Measurements from ENCODE around the gene PDHX.

PDHX gene

GRCh38 chr11:34963351-34963750, 46.9 kb downstream of the PDHX start:
- TF ChIP-seq ZC3H10 (CRISPR knock-in tag; IDR thresholded peaks at IDR 0.05) = no peak
- TF ChIP-seq TSHZ2 (CRISPR knock-in tag; IDR thresholded peaks at IDR 0.05) = no peak
- TF ChIP-seq ZNF8 (CRISPR knock-in tag; IDR thresholded peaks at IDR 0.05) = no peak
- no peak for TF ChIP-seq GLIS3 (CRISPR knock-in tag; IDR thresholded peaks at IDR 0.05)
- no peak for TF ChIP-seq ZFP30 (CRISPR knock-in tag; IDR thresholded peaks at IDR 0.05)
- no peak for TF ChIP-seq SNAI2 (CRISPR knock-in tag; IDR thresholded peaks at IDR 0.05)
- TF ChIP-seq TOX (CRISPR knock-in tag; IDR thresholded peaks at IDR 0.05; ENCODE audit: borderline replicate concordance) = no peak
- TF ChIP-seq TCF4 (CRISPR knock-in tag; IDR thresholded peaks at IDR 0.05; ENCODE audit: borderline replicate concordance) = no peak
- TF ChIP-seq ZFP3 (CRISPR knock-in tag; IDR thresholded peaks at IDR 0.05) = no peak
- no peak for TF ChIP-seq ARNTL (CRISPR knock-in tag; IDR thresholded peaks at IDR 0.05; ENCODE audit: borderline replicate concordance, low read depth)
- no peak for TF ChIP-seq ISL1 (CRISPR knock-in tag; IDR thresholded peaks at IDR 0.05)
- TF ChIP-seq PPARA (CRISPR knock-in tag; IDR thresholded peaks at IDR 0.05; ENCODE audit: borderline replicate concordance) = no peak
- no peak for ATAC-seq

DNA sequence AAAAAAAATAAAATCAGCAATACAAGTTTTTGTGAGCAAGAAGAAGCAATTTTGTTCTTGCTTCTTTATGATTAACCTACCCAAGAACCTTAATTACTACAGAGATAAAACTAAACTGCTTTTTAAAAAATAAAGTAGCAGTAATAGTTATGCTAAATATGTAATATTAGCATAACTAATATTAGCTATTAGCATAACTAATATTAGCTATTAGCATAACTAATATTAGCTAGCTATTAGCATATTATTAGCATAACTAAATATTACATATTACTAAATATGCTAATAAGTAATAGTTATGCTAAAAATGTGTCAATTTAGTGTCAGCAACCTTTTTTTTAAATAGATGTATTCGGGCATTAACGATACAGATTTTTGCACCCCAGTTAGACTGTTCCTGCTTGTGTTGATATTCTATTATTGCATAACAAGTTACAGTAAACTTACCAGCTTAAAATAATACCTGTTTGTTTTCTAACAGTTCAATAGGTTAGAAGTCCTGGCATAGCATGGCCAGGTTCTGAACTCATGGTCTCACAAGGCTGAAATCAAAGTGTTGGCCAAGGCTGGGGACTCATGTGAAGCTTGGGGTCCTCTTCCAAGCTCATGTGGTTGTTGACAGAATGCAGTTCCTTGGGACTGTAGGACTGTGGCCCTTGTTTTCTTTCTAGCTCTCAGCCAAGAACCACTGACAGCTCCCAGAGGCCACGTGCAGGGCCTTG, 48.4 kb downstream of the PDHX start:
- no peak for ATAC-seq
- TF ChIP-seq, protein P1, sequence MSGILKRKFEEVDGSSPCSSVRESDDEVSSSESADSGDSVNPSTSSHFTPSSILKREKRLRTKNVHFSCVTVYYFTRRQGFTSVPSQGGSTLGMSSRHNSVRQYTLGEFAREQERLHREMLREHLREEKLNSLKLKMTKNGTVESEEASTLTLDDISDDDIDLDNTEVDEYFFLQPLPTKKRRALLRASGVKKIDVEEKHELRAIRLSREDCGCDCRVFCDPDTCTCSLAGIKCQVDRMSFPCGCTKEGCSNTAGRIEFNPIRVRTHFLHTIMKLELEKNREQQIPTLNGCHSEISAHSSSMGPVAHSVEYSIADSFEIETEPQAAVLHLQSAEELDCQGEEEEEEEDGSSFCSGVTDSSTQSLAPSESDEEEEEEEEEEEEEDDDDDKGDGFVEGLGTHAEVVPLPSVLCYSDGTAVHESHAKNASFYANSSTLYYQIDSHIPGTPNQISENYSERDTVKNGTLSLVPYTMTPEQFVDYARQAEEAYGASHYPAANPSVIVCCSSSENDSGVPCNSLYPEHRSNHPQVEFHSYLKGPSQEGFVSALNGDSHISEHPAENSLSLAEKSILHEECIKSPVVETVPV (CRISPR knock-in tag; IDR thresholded peaks at IDR 0.05) = no peak
- TF ChIP-seq BACH2 (CRISPR knock-in tag; IDR thresholded peaks at IDR 0.05; ENCODE audit: borderline replicate concordance) (no peak), CREB5 (CRISPR knock-in tag; IDR thresholded peaks at IDR 0.05; ENCODE audit: low read depth) (no peak), TCF4 (CRISPR knock-in tag; IDR thresholded peaks at IDR 0.05; ENCODE audit: borderline replicate concordance) (no peak), ESRRG (CRISPR knock-in tag; IDR thresholded peaks at IDR 0.05) (no peak), ISL1 (CRISPR knock-in tag; IDR thresholded peaks at IDR 0.05) (no peak), RARB (CRISPR knock-in tag; IDR thresholded peaks at IDR 0.05) (no peak), PPARA (CRISPR knock-in tag; IDR thresholded peaks at IDR 0.05; ENCODE audit: borderline replicate concordance) (no peak), ZNF8 (CRISPR knock-in tag; IDR thresholded peaks at IDR 0.05) (no peak)
- TF ChIP-seq, protein P2, sequence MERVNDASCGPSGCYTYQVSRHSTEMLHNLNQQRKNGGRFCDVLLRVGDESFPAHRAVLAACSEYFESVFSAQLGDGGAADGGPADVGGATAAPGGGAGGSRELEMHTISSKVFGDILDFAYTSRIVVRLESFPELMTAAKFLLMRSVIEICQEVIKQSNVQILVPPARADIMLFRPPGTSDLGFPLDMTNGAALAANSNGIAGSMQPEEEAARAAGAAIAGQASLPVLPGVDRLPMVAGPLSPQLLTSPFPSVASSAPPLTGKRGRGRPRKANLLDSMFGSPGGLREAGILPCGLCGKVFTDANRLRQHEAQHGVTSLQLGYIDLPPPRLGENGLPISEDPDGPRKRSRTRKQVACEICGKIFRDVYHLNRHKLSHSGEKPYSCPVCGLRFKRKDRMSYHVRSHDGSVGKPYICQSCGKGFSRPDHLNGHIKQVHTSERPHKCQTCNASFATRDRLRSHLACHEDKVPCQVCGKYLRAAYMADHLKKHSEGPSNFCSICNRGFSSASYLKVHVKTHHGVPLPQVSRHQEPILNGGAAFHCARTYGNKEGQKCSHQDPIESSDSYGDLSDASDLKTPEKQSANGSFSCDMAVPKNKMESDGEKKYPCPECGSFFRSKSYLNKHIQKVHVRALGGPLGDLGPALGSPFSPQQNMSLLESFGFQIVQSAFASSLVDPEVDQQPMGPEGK (CRISPR knock-in tag; IDR thresholded peaks at IDR 0.05; ENCODE audit: borderline replicate concordance) = no peak

DNA sequence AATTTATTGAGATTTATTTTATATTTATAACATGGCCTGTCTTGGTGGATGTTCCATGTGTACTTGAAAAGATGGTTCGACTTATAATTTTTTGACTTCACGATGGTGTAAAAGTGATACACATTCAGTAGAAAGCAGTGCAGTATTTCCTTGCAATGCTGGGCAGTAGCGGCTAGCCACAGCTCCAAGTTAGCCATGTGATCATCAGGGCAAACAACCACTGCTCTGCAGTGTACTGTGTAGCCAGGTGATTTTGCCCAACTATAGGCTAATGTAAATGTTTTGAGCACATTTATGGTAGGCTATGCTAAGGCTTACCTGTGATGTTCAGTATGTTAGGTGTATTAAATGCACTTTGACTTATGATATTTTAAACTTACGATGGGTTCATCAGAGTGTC, 52.4 kb downstream of the PDHX start:
- TF ChIP-seq ZNF70 (CRISPR knock-in tag; IDR thresholded peaks at IDR 0.05) (no peak), TOX (CRISPR knock-in tag; IDR thresholded peaks at IDR 0.05; ENCODE audit: borderline replicate concordance) (no peak), CREB5 (CRISPR knock-in tag; IDR thresholded peaks at IDR 0.05; ENCODE audit: low read depth) (no peak), ZNF565 (CRISPR knock-in tag; conservative IDR thresholded peaks at IDR 0.05; ENCODE audit: low read depth) (no peak), TCF4 (CRISPR knock-in tag; IDR thresholded peaks at IDR 0.05; ENCODE audit: borderline replicate concordance) (no peak)
- TF ChIP-seq, protein P3, sequence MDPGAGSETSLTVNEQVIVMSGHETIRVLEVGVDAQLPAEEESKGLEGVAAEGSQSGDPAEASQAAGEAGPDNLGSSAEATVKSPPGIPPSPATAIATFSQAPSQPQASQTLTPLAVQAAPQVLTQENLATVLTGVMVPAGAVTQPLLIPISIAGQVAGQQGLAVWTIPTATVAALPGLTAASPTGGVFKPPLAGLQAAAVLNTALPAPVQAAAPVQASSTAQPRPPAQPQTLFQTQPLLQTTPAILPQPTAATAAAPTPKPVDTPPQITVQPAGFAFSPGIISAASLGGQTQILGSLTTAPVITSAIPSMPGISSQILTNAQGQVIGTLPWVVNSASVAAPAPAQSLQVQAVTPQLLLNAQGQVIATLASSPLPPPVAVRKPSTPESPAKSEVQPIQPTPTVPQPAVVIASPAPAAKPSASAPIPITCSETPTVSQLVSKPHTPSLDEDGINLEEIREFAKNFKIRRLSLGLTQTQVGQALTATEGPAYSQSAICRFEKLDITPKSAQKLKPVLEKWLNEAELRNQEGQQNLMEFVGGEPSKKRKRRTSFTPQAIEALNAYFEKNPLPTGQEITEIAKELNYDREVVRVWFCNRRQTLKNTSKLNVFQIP (CRISPR knock-in tag; IDR thresholded peaks at IDR 0.05; ENCODE audit: borderline replicate concordance, low read depth) = no peak
- ATAC-seq = no peak
